NAMALWA (cell line): ENCODE data around the gene IL9R.
A peak's percentile ranks its signal among the peaks of the same experiment; 100 is the strongest.
"Not testable (repeated sequence)": the region's sequence is repeated elsewhere in the genome, so short reads cannot be mapped to it uniquely, and the experiment has no call there.

Experiments
- DNase-seq: peaks from one replicate; pipeline ENCODE4 v3.0.0-alpha.2; 2015; ENCODE audit warnings: low spot score

IL9R gene, protein sequence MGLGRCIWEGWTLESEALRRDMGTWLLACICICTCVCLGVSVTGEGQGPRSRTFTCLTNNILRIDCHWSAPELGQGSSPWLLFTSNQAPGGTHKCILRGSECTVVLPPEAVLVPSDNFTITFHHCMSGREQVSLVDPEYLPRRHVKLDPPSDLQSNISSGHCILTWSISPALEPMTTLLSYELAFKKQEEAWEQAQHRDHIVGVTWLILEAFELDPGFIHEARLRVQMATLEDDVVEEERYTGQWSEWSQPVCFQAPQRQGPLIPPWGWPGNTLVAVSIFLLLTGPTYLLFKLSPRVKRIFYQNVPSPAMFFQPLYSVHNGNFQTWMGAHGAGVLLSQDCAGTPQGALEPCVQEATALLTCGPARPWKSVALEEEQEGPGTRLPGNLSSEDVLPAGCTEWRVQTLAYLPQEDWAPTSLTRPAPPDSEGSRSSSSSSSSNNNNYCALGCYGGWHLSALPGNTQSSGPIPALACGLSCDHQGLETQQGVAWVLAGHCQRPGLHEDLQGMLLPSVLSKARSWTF

DNA sequence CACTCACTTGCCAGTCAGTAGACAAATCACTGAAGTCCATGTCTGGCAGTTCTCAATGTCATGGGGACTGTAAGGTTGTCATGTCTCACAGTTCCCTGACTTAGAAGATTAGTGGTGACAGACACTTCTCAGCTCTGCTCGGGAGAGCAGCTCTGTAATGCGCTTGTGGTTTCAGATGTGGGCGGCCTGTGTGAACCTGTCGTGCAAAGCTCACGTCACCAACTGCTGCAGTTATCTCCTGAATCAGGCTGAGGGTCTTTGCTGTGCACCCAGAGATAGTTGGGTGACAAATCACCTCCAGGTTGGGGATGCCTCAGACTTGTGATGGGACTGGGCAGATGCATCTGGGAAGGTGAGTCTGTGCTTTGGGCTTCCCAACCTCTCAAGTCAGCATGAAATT lies at the start of gene IL9R:
IL9R (plus strand) TSS at position 261 of the 400 bp plus-strand sequence; CDS start at position 325, 64 bp downstream.
- DNase-seq, result no peak

DNA sequence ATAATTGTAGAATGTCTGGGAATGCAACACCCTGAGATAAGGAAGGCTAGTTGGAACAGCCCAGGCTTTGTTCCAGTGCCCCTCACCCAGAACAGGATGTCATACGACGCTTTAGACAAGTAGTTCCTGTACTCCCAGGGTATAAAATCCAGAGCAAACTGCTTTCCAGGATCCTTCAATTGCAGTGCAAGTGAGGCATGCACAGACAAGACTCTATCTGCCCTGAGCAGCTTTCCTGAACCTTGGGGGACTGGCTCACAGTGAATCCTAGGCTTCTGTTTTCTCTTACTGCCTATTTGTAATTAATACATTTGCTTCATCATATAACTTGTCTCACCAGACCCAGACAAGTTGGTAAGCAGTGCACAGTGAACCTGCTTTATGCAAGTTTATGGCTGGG lies 48.4 kb upstream of the IL9R start:
- DNase-seq, result no peak

DNA sequence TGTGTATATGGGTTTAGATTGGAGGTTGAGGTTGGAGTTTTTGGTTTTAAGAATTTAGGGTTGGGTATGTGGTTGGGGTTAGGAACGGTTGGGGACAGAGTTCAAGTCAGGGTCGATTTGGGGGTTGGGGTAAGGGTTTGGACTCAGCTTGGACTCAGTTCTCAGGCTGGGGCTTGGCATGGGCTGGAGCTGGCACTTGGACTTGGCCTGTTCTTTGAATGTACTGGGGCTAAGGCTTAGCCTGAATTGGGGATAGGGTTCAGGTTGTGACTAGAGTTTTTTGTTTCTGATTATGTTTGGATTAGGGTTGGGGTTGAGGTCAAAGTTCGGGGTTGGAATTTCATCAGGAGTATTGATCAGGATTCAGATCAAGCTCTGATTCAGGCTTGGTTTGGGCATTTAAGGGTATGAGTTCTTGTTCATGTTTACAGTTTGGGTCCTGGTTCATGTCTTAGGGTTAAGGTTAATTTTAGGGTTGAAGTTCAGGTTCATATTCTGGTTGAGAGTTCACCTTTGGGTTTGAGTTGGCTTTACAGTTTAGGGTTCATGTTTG lies 46.2 kb upstream of the IL9R start:
- DNase-seq, result no peak

DNA sequence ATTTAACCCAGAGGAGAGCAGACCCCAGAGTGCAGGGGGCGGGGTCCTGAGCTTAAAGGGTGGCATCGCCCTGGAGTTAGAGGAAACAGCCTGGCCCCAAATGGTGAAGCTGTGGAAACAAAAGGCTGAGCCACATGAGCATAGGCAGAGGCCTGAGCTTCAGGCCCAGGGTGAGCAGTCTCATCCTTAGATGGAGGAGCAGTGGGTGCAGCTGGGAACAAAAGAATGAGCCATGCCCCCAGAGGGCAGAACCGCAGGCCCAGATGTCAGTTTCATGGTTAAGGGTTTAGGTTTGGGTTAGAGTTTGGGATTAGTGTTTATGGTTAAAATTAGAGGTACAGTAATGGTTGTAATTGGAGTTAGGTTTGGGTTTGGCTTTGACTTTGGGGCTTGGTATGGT lies 44.4 kb upstream of the IL9R start:
- DNase-seq, result no peak

DNA sequence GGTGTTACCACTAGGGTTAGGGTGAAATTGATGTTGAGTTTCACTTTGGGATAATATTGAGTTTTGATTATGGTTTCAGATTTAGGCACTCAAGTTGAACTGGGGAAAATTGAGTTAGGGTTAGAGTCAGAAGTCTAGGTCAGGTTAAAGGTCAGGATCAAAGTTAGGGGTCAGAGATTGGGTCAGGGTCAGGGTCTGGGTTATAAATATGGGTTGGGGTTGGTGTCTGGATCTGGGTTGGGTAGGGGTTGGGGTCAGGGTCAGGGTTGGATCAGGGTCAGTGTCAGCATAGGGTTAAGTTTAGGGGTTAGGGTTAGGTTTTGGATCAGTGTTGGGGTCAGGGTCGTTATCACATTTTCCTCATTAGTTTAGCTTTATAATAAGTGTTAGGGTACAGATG lies 42.7 kb upstream of the IL9R start:
- no peak for DNase-seq

DNA sequence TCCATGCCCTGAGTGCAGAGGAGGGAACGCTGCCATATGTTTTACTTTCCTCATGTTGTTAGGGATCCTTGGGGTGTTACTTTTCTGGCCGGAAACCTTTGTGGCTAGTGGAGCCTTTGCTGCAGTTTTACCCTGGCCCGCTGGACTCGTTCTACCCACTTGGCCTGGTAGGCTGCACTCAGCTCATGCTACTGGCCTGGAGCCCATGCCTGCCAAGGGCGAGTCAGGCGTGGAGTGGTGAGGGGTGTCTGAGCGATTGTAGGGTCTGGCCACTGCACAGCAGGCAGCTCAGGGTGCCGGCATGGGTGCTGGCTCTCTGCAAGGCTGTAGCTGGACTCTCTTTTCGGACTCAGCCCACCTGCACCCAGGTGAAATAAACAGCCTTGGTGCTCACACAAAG lies 41.4 kb upstream of the IL9R start:
- DNase-seq, result no peak

DNA sequence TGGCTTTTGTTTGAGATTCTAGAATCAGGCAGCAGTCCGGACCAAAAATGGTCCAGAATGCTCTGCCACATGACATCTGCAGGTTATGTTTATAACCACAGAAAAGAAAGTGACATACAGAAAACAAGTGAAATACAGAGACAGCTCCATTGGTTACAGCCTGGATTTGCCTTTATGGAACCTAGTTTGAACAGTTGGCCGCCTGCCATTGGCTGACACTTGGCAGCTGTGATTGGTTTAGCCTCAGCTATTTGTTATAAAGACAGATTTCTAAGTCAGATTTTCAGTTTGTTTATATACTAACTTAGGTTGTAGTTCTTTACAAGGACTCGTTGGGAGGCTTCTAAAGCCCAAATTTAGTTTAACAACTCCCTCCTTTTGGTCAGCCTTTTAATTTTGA lies 40.8 kb upstream of the IL9R start:
- no peak for DNase-seq

DNA sequence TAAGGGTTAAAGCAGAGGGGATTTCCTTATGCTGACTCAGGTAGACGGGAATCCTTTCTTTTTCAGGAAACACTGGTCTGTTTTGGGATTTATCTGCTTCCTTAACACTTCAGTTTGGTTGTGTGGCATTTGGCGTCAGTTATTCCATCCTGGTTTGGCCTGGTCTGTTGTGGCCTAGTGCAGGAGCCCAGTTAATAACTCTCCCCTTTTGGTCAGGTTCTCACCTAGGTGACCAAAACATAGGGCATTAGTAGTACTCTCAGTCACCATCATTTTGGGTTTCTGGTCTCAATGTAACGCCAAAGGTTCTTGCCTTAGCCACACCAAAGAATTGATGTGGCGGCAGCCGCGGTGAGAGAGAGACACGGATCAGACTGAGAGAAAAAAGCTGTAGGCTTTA lies 39.7 kb upstream of the IL9R start:
- no peak for DNase-seq

DNA sequence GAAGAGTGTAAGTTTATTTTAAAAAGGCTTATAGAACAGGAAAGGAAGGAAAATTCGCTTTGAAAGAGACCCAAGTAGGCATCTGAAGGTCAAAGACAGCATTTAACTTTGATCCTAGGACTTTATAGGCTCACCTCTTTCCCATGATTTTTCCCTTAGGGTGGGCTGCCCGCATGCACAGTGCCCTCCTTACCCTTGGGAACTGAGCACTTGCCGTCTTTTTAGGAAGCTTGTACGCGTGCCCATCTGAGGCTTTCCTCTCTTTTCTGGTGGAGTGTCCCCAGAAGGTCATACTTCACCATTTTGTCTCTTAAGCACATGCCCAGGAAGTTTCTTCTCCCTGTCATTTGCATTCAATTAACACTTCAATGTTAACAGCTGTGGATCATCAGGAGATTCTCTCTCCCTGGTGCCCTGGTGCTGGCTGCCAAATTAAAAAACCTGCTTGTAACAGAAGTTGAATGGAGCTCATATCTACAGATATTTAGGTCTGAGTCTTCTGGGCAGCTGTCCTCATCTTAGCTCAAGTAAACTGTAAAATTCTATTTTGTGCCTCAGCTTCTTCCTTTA lies 38.4 kb upstream of the IL9R start:
- no peak for DNase-seq

DNA sequence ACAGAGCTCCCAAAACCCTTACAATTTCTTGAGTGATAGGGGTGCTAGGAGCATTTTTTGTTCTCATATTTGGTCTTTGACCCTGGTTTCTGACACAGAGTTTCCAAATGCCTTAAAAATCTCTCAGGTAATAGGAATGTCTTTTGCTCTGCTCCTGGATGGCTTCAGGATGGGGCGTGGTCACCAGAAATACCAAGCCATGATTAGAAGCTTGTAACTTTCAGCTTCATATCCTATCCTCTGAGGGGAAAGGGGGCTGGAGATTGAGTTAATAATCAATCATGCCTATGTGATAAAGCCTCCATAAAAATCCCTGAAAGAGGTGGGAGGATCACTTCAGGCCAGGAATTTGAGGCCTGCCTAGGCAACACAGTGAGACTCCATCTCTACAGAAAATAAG lies 34.6 kb upstream of the IL9R start:
- DNase-seq, result no peak

DNA sequence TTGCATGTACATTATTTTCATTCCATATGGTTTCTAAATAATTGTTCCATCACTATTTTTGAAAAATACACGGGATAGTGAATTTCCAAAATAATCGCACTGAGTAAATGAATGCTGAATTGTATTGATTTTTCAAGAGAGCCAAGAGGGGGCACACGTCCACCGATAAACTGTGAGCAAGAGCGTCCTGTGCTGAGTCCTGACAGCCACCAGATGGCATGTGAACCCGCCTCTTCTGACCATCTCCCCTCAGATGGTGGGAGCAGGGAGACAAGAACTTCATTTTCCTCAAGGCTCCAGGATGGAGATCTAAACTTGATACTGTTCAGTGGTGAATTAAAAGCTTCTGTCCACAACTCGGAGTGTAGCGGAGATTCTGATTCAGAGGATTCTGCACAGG lies 30.6 kb upstream of the IL9R start:
- DNase-seq, result peak; percentile 59

DNA sequence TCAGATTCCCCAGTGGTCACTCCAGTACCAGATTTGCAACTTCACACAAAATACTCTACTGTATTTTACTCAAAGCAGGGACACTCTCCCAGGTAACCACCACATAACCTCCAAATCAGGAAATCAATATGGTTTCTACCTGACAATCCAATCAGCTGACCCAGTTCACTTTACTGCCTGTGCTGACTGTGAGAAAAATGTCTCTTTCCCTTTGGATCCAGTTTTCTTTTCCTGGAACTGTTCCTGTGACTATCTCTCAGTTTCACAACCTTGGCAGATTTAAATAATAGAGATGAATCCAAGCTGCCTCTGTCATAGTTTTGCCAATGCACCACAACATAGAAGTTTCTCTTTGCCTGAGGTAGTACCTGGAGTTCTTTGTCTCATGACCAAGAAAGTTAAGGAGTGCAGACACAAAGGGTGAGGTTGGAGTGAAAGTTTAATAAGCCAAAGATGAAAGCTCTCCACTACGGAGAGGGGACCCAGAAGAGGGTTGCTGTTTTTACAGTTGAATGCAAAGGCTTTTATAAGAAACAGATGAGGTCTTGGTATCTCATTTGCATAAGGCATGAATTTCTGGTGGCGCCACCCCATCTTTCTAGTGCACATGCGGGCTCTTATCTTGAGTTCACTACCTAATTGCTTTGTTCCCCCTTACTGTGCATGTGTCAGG lies 29.7 kb upstream of the IL9R start:
- DNase-seq, result no peak

DNA sequence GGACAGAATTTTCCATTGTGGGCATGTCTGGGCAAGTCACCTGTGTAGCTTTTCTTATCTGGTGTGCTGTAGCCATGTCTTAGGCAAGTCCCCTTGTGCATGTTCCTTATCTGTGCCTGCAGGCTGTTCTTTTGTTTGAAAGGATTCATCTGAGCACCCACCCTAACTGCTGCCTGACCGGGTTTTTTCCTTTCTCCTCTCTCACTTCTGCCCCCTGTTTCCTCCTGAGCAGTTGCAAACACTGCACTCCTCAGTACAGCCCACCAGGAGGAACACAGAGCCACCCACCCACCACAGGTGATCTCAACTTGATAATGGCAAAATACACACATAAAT lies 29.2 kb upstream of the IL9R start:
- DNase-seq, result peak; percentile 2

DNA sequence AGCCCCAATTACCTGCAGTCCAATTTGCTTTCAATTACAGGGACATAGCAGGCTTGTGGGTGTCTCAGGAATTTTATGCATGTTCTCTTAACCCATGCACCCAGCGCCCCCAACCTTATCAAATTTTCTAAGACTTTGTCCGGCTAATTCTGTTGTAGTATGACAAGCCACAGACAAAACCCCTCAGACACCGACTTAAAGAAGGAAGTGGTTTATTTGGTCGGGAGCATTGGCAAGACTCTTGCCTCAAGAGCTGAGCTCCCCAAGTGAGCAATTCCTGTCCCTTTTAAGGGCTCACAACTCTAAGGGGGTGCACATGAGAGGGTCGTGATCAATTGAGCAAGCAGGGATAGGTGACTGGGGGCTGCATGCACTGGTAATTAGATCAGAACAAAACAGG lies 28.7 kb upstream of the IL9R start:
- DNase-seq, result no peak

DNA sequence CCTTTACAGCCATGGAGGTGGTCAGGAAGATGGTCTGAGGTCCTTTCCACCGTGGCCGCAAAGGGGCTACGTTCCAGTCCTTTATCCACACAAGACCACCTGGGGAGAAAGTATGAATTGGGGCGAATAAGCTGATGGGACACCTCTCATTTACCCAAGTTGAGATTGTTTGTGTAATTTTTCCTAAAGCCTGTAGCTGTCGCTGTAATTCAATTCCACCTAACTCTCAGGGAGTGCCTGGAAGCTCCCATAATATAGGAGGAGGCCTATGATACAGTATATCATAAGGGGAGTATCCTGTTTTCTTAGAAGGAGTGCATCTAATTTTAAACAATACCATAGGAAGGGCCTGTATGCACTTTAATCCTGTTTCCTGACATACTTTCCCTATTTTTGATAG lies 25.8 kb upstream of the IL9R start:
- DNase-seq, result not testable (repeated sequence)

DNA sequence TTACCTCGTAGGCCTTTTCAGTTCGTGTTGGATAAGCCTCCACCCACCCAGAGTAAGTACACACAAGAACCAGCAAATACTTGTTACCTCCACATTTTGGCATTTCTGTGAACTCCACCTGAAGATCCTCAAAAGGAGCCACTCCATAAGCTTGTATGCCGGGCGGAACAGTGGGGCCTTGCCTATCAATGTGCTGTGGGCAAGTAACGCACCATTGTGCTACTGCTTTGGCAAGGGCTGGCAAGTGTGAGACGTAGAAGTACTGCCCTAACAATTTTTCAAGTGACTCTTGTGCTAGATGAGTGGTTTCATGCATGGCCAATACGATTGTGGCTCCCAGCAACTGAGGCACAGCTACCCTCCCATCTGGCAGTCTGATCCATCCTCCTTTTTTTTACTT lies 25.3 kb upstream of the IL9R start:
- DNase-seq, result not testable (repeated sequence)

DNA sequence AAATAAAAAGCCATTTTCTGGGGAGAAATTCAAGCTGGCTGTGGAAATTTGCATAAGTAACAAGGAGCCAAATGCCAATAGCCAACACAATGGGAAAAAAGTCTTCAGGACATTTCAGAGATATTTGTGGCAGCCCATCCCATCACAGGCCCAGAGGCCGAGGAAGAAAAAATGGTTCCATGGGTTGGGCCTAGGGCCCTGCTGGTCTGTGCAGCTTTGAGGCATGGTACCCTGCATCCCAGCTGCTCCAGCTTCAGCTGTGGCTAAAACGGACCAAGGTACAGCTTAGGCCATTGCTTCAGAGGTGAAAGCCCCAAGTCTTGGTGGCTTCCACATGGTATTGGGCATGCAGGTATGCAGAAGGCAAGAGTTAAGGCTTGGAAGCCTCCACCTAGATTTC lies 14.2 kb upstream of the IL9R start:
- no peak for DNase-seq

DNA sequence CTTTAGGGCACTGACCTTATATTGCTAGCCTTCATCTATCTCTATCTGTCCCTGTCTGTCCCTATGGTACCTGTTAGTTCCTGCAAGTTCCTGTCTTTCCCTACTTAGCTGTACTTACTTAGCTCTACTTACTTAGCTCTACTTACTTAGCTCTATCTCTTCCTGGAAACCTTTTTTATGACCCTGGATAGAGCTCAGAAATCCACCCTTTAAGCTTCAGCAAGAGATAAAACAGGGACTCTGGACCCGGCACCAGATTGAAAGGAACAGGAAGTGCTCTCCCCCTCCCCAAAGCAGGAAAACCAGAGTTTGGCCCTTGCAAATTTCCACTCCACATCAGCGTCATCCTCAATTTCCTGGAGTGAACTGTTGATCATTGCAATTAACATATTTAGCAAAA lies 12.3 kb upstream of the IL9R start:
- no peak for DNase-seq

DNA sequence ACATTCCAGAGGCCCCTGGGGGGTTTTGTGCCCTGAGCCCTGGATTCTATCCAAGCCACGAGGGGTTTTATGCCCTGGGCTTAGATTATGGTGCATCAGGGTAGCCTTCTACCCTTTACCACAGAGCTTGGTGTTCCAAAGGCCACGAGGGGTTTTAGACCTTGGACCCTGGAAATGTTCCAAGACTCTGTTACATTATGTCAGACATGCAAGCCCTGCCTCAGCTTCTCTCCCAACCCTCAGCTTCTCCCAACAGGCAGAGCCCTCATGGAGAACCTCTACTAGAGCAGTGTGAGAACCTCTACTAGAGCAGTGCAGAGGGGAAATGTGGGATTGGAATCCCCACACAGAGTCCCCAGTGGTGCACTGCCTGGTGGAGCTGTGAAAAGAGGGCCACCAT lies 10.5 kb upstream of the IL9R start:
- DNase-seq, result not testable (repeated sequence)

DNA sequence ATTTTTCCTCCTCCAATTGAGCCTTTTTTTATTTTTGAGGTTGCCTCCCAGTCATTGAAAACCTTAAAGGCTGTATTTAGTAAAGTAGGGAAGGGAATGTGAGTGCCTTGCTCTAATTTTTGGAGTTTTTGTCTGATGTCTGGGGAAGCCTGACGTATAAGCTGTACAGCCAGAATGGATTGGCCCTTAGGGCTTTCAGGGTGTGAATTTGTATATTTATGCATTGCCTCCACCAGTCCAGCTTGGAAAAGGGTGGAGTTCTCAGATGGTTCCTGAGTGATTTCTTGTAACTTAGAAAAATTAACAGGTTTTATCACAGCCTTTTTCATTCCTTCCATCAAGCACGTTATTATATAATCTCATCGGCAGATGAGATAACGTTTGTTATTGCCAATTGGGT lies 8.6 kb upstream of the IL9R start:
- DNase-seq, result no peak

DNA sequence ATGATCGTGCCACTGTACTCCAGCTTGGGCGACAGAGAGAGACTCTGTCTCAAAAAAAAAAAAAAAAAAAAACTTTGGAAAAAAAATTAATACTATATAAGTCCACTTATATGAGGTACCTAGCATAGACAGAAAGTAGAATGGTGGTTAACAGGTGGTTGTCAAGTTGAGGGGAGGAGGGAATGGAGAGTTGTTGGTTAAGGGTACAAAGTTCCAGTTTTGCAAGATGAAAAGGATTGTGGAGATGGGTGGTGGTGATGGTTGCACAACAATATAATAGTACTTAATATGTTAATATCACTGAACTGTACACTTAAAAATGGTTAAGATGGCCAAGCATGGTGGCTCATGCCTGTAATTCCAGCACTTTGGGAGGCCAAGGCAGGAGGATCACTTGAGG lies 4.1 kb upstream of the IL9R start:
- DNase-seq, result no peak

DNA sequence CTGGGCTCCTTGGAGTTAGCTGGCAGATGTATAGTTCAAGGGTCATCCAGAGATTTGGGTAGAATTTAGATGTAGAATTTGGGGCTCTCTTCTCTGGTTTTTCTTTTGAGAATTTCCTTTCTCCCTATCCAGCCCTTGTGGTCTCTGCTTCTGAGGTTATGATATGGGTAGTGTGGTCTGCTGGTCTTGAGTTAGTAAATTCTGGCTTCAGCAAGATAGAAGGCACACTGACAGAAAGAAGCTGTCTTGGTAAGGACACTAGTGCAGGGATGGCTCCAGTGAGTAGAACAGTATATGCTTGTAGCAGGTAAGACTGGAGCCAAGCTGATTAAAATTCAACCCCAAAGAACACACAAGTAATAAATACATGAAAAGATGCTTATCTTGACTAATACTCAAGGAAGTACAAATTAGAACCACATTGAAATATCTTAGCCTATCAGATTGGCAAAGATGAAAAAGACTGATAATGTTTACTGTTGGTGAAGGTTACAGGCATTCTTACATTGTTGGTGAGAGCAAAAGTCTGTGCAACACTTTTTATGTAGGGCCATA lies 2.1 kb upstream of the IL9R start:
- no peak for DNase-seq

DNA sequence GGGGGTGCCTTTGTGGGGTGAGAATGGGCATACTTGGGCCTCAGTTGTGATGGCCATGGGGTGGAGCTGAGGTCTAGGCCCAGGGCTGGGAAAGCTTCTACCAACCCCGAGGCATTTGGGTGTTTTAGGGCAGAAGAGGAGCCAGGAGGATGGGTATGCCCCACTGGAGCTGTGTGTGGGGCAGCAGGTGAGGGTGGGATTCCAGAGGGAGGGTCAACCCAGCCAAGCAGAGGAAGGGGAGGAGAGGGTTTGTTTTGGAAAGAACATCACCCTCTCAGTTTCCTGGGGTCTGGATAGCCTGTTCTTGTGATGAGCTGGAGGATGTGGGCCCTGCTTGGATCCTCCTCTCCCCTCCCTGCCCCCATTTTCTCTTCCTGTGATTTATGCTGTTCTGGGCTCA lies 620 bp downstream of the IL9R start:
- DNase-seq, result no peak
